ENCODE measurements around the gene ACAT1.

DNA sequence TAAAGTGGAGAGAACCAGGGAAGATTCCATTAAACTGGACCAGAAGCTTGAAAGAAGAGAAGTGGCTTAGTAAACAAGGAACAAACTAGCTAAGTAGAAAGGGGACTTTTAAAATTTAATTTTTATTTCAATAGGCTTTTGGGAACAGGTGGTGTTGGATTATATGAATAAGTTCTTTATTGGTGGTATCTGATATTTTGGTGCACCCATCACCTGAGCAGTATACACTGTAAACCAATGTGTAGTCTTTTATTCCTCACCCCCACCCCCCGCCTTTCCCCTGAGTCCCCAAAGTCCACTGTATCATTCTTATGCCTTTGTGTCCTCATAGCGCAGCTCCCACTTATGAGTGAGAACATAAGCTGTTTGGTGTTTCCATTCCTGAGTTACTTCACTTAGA, 7.4 kb downstream of the ACAT1 start:
- TF ChIP-seq, protein P1, sequence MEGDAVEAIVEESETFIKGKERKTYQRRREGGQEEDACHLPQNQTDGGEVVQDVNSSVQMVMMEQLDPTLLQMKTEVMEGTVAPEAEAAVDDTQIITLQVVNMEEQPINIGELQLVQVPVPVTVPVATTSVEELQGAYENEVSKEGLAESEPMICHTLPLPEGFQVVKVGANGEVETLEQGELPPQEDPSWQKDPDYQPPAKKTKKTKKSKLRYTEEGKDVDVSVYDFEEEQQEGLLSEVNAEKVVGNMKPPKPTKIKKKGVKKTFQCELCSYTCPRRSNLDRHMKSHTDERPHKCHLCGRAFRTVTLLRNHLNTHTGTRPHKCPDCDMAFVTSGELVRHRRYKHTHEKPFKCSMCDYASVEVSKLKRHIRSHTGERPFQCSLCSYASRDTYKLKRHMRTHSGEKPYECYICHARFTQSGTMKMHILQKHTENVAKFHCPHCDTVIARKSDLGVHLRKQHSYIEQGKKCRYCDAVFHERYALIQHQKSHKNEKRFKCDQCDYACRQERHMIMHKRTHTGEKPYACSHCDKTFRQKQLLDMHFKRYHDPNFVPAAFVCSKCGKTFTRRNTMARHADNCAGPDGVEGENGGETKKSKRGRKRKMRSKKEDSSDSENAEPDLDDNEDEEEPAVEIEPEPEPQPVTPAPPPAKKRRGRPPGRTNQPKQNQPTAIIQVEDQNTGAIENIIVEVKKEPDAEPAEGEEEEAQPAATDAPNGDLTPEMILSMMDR (conservative IDR thresholded peaks at IDR 0.05; ENCODE audit: low read depth, low read length), result no peak
- no peak for TF ChIP-seq EZH2 (IDR thresholded peaks at IDR 0.05; ENCODE audit: low read length, unreplicated experiment)
- no peak for TF ChIP-seq EZH2phosphoT487 (IDR thresholded peaks at IDR 0.05; ENCODE audit: borderline replicate concordance, low read length)
